H1 (cell line): ENCODE results near the gene GMEB2. TPM values are rescaled to one million over a fixed set of nuclear protein-coding genes. Genes with fewer than 3 reads are reported as not detected.

Experiments
- ATF2 ChIP-seq: IDR thresholded peaks from 2 replicates; pipeline ENCODE4 v1.6.1; 2012; ENCODE audit warnings: low read length, inconsistent platforms
- BRCA1 ChIP-seq: IDR thresholded peaks from 2 replicates; pipeline ENCODE4 v1.6.1; 2012; ENCODE audit warnings: low read depth, low read length, improper control_type of control experiment
- CEBPB ChIP-seq: IDR thresholded peaks from 2 replicates; pipeline ENCODE4 v1.6.1; 2012; ENCODE audit warnings: low read depth, low read length
- CTCF ChIP-seq, 3 experiments: IDR thresholded peaks; 1 replicate in 2 of 3; 2 replicates in 1 of 3; pipeline versions ENCODE4 v1.5.1 to v1.6.1; 2011; ENCODE audit warnings: low read length in 3 of 3, mild to moderate bottlenecking in 3 of 3, inconsistent platforms in 2 of 3, low read depth in 1 of 3, moderate library complexity in 1 of 3; ENCODE audit not compliant: insufficient read depth in 1 of 3; ENCODE audit errors: control extremely low read depth in 1 of 3
- EGR1 ChIP-seq: IDR thresholded peaks from 2 replicates; pipeline ENCODE4 v1.6.1; 2011; ENCODE audit warnings: low read depth, low read length, borderline replicate concordance
- FOSL1 ChIP-seq: IDR thresholded peaks from 2 replicates; pipeline ENCODE4 v1.6.1; 2011; ENCODE audit warnings: mild to moderate bottlenecking, low read depth, low read length, moderate library complexity; ENCODE audit not compliant: insufficient read depth
- HDAC2 ChIP-seq, 2 experiments: fragments of 300-600 bp in 1 of 2; sonication (generic) in 1 of 2; IDR thresholded peaks; 2 replicates each; pipeline ENCODE4 v1.6.1; 2011 to 2012; ENCODE audit warnings: low read depth in 2 of 2, low read length in 2 of 2, mild to moderate bottlenecking in 2 of 2, moderate library complexity in 2 of 2, borderline replicate concordance in 1 of 2, inconsistent platforms in 1 of 2
- POLR2AphosphoS5 ChIP-seq: IDR thresholded peaks from 2 replicates; pipeline ENCODE4 v1.6.1; 2011; ENCODE audit warnings: low read depth, low read length
- RBBP5 ChIP-seq: IDR thresholded peaks from 2 replicates; pipeline ENCODE4 v1.7.1; 2012; ENCODE audit warnings: low read depth, mild to moderate bottlenecking, inconsistent platforms, low read length, moderate library complexity, borderline replicate concordance
- RNF2 ChIP-seq: fragments of 200-900, 300-1000 bp; sonication (generic); IDR thresholded peaks from 2 replicates; pipeline ENCODE4 v1.7.1; 2016; ENCODE audit warnings: borderline replicate concordance, low read depth, mild to moderate bottlenecking, antibody characterized with exemption, low read length; ENCODE audit not compliant: poor library complexity, severe bottlenecking; ENCODE audit errors: missing control alignments
- RXRA ChIP-seq: IDR thresholded peaks from 2 replicates; pipeline ENCODE4 v1.6.1; 2011; ENCODE audit warnings: low read depth, mild to moderate bottlenecking, low read length, moderate library complexity; ENCODE audit not compliant: insufficient read depth
- SIN3A ChIP-seq, 2 experiments: IDR thresholded peaks in 1 of 2; conservative IDR thresholded peaks in 1 of 2; 2 replicates each; pipeline ENCODE4 v1.6.1; 2011 to 2012; ENCODE audit warnings: low read length in 2 of 2, improper control_type of control experiment in 1 of 2, low read depth in 1 of 2, mild to moderate bottlenecking in 1 of 2
- SIX5 ChIP-seq: IDR thresholded peaks from 2 replicates; pipeline ENCODE4 v1.6.1; 2011; ENCODE audit warnings: mild to moderate bottlenecking, low read depth, low read length
- SRF ChIP-seq: IDR thresholded peaks from 2 replicates; pipeline ENCODE4 v1.6.1; 2011; ENCODE audit warnings: mild to moderate bottlenecking, low read depth, low read length, moderate library complexity
- SUZ12 ChIP-seq: fragments of 200-600 bp; sonication (generic); IDR thresholded peaks from 2 replicates; pipeline ENCODE4 v1.6.1; 2012; ENCODE audit warnings: mild to moderate bottlenecking, inconsistent platforms, low read length, moderate library complexity, mixed read lengths
- TBP ChIP-seq: IDR thresholded peaks from 2 replicates; pipeline ENCODE4 v1.6.1; 2011; ENCODE audit warnings: low read depth, low read length, improper control_type of control experiment
- YY1 ChIP-seq: IDR thresholded peaks from 2 replicates; pipeline ENCODE4 v1.6.1; 2011; ENCODE audit warnings: low read depth, mild to moderate bottlenecking, low read length
- polyA plus RNA-seq, 7 experiments: library from polyadenylated mRNA; depleted of rRNA in 3 of 7; stranded (reverse) in 5 of 7; unstranded in 2 of 7; fragments of >200 nt in 5 of 7; fragments of 200-250 nt in 2 of 7; gene quantifications; 1 replicate in 5 of 7; 2 replicates in 1 of 7; 4 replicates in 1 of 7; pipeline versions ENCODE4 v1.2.1 to v1.2.3, GENCODE V29; 2011 to 2013; ENCODE audit warnings: missing spikeins in 2 of 7, mixed read lengths in 2 of 7
- total RNA-seq: library from RNA; stranded (reverse); fragmentation: NEBNext Ultra II Directional; extraction: Animal tissue kit (Norgen Biotek cat#: 25700); gene quantifications from 2 replicates; pipeline ENCODE4 v1.2.1, GENCODE V29; 2021
- TF ChIP-seq, protein P1 (sequence below): IDR thresholded peaks from 2 replicates; pipeline ENCODE4 v1.6.1; 2012; ENCODE audit warnings: inconsistent platforms

GMEB2 gene
- total and polyA plus RNA-seq, 2 of the 8 experiments (the other 6 are each of a cell fraction or from before 2014, with no cell fraction given): 12.9 to 14.2 TPM

DNA sequence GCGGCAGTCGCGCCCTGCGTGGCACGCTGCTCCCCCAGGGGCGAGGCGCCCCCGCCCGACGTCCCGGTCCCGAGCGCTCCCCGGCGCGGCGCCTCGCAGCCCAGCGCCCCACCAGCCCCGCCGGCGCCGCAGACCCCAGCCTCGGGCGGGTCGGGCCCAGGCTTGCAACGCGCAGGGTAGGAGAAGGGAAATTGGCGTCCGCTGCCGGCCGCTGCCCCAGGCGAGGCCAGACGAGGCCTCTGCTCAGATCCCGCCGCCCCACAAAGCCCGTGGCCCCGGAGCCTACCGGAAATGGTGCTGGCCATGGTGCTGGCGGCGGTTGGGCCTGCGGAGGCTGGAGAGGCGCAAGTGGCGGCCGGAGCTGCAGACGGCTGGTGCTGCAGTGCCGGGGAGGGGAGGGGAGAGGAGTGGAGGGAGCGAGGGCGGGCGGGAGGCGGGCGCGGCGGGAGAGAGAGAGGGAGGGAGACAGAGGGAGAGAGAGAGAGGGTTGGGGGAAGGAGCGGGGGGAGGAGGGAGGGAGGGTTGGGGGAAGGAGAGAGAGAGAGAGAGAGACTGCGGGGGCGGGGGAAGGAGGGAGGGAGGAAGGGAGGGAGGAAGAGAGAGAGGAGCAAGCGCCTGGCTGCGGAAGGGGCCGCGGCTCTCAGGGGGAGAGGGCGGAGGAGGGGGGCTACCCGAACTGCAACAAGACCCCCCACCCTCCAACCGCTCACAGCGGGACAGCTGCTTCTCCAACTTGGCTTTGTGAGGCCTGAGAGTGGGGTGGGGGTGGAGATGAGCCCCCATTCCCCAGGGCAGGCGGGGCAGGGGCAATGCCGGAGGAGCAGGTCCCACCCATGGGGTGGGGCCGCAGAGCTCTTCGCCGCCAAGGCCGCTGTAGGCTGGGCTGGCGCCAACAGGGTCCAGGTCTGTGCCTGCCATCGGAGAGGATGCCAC, 26.4 kb upstream of the GMEB2 start, which contains the start of gene STMN3 (continued):
- TF ChIP-seq SRF: no peak
- TF ChIP-seq CTCF (IDR thresholded peaks at IDR 0.05; ENCODE audit: control extremely low read depth in 1 of 3, insufficient read depth in 1 of 3, low read depth in 1 of 3, low read length in 3 of 3): no peak
- TF ChIP-seq SUZ12: no peak
- peak; percentile 41; the same call in 1 of the 2 replicates for TF ChIP-seq RBBP5
- TF ChIP-seq POLR2AphosphoS5: no peak
- no peak for TF ChIP-seq SIX5
- peak; percentile 82 to 93; a peak in 2 of 4 replicates for TF ChIP-seq HDAC2 (IDR thresholded peaks at IDR 0.05; ENCODE audit: borderline replicate concordance in 1 of 2, low read depth in 2 of 2, low read length in 2 of 2)
- 0 out of 2 replicates have a peak, but pooled peaks have one; percentile 30 for TF ChIP-seq TBP
- TF ChIP-seq, protein P1, sequence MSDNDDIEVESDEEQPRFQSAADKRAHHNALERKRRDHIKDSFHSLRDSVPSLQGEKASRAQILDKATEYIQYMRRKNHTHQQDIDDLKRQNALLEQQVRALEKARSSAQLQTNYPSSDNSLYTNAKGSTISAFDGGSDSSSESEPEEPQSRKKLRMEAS: peak; percentile 56
- TF ChIP-seq YY1: no peak
- TF ChIP-seq RNF2: no peak
- TF ChIP-seq EGR1: peak; percentile 83
- no peak for TF ChIP-seq FOSL1
- TF ChIP-seq BRCA1: no peak
- TF ChIP-seq ATF2: no peak
- peak; percentile 97 for TF ChIP-seq SIN3A (conservative IDR thresholded peaks at IDR 0.05 in 1 of 2, IDR thresholded peaks at IDR 0.05 in 1 of 2; ENCODE audit: low read depth in 1 of 2, low read length in 2 of 2)
- no peak for TF ChIP-seq RXRA
- no peak for TF ChIP-seq CEBPB
